Breast epithelium (tissue), 4 donors: ENCODE results near the gene DAB2IP. TPM values are rescaled to one million over a fixed set of nuclear protein-coding genes. Genes with fewer than 3 reads are reported as not detected.
A peak's percentile ranks its signal among the peaks of the same experiment; 100 is the strongest.

Source experiments
- DNase-seq, 2 donors: peaks; one replicate each; pipeline ENCODE4 v3.0.0-alpha.2; 2019; ENCODE audit warnings: low spot score in 2 of 2
- H3K27ac ChIP-seq, 2 donors: fragments of 200-600 bp; sonication (generic) in 1 of 2; one replicate each; pipeline ENCODE4 v1.5.1; 2016 to 2019; ENCODE audit warnings: mild to moderate bottlenecking in 1 of 2
- H3K27me3 ChIP-seq, 2 donors: fragments of 200-600 bp; sonication (generic) in 1 of 2; one replicate each; pipeline versions ENCODE4 v1.5.1 to v1.6.0; 2017 to 2019; ENCODE audit warnings: control low read depth in 1 of 2, mild to moderate bottlenecking in 1 of 2
- H3K36me3 ChIP-seq: fragments of 200-600 bp; one replicate; pipeline ENCODE4 v1.5.1; 2019
- H3K4me1 ChIP-seq, 2 donors: fragments of 200-600 bp; sonication (generic); one replicate each; pipeline ENCODE4 v1.5.1; 2016 to 2019; ENCODE audit warnings: control low read depth in 1 of 2
- H3K4me3 ChIP-seq, 3 donors: fragments of 200-600 bp; sonication (generic); 1 replicate in 2 of 3; 2 replicates in 1 of 3; pipeline ENCODE4 v1.5.1; 2016 to 2019; ENCODE audit warnings: mild to moderate bottlenecking in 3 of 3, moderate library complexity in 2 of 3
- H3K9me3 ChIP-seq, 2 donors: fragments of 200-600 bp; sonication (generic) in 1 of 2; one replicate each; pipeline ENCODE4 v1.5.1; 2016 to 2019; ENCODE audit warnings: control low read depth in 1 of 2
- CTCF ChIP-seq, 3 donors: fragments of 450-650 bp; IDR thresholded peaks; one replicate each; pipeline ENCODE4 v1.5.1; 2016 to 2017; ENCODE audit warnings: antibody characterized with exemption in 3 of 3, mild to moderate bottlenecking in 3 of 3, moderate library complexity in 3 of 3
- POLR2A ChIP-seq: fragments of 450-650 bp; IDR thresholded peaks from one replicate; pipeline ENCODE4 v1.6.1; 2016; ENCODE audit warnings: antibody characterized with exemption, mild to moderate bottlenecking, moderate library complexity
- POLR2AphosphoS5 ChIP-seq, 3 donors: sonication (generic); formaldehyde crosslinking; IDR thresholded peaks; one replicate each; pipeline ENCODE4 v1.6.1; 2017; ENCODE audit warnings: antibody characterized with exemption in 3 of 3
- intact Hi-C: fragments of 100-400 bp; cut with DNase I; formaldehyde crosslinking; loops from one replicate; pipeline ENCODE4 v1.15.1; 2023; ENCODE audit warnings: low total_unique reads
- total RNA-seq, 3 donors: library from RNA; depleted of rRNA; stranded (reverse); fragments of >200 nt; gene quantifications; one replicate each; pipeline ENCODE4 v1.1.0, GENCODE V29; 2016

Gene DAB2IP
- total RNA-seq, 3 donors from 2014 or later = 16.0 to 56.0 (median 55.8) TPM

DNA sequence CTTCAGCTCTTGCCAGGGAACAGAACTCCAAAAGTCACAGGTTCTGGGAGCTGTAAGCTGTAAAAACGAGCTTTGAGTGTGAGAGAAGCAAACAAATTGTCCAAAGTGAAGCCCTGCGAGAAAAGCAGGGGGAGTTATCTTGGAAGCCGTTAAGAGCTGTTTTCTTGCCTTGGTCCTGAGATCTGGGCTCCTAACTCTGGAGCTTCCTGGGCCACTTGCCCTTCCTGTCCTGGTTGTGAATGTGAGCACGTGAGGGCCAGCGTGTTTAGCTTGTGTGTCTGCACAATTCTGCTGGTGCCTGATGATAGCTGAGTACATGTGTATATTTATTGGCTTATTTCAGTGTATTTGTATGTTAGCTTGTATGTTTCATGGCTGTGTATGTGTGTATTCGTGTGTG lies 40.5 kb downstream of the DAB2IP start:
- no peak for DNase-seq
- H3K27me3 ChIP-seq = no peaks in the 10 kb centered on the region
- no peaks in the 10 kb centered on the region for H3K9me3 ChIP-seq
- intact Hi-C loops = loop anchor here (5.0 kb wide), 1 partner anchor 145 kb away; no protein-coding TSS in a partner anchor
- no peaks in the 10 kb centered on the region for H3K36me3 ChIP-seq
- H3K4me3 ChIP-seq = no peak overlapping the region
- TF ChIP-seq POLR2AphosphoS5 (IDR thresholded peaks at IDR 0.05) (no peak), POLR2A (no peak), CTCF (IDR thresholded peaks at IDR 0.05) (no peak)
- peak overlapping the region; percentile 1 to 45 for H3K27ac ChIP-seq
- no peaks in the 10 kb centered on the region for H3K4me1 ChIP-seq

DNA sequence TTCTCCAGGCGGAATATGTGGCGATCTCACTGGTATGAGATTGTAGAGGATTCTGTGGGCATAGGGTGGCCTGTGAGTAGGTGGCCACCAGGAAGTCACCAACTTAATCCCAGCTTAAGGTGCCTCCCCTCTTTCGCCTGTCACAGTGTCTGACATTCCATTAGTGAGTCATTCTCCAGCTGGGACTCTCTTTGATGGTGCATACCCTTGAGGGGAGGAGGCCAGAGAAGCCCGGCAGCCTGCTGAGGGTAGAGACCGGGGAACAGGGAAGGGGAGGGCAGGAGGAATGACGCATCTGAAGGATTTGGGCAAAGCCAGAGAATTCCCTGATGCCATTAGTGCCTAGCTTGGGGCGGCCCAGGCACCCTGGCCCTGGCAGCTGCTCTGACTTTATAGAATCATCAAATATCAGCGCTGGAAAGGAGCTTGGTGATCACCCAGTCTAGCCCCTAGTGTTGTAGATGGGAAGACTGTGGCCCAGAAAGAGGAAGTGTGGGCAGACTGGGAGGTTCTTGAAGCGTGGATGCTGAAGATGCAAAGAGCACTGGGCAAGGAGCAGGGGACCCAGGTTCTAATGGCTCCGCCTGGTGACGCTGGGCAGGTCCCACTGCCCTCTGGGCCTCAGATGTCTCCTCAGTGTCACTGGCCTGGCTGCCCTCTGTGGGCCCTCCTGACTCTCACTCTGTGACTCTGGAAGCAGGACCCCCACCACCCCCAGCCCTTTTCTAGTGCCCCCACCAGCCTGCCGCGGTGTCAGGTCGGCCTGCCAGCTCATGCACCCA lies 41.4 kb downstream of the DAB2IP start:
- Histone ChIP-seq H3K4me1 (no peaks in the 10 kb centered on the region), H3K27ac (peak overlapping the region; percentile 1 to 45), H3K27me3 (no peaks in the 10 kb centered on the region), H3K36me3 (no peaks in the 10 kb centered on the region), H3K9me3 (no peaks in the 10 kb centered on the region), H3K4me3 (no peak overlapping the region)
- DNase-seq = no peak
- TF ChIP-seq POLR2A = no peak
- TF ChIP-seq POLR2AphosphoS5 (IDR thresholded peaks at IDR 0.05) = no peak
- no peak for TF ChIP-seq CTCF (IDR thresholded peaks at IDR 0.05)
- intact Hi-C loops = loop anchor here (5.0 kb wide), 1 partner anchor 145 kb away; no protein-coding TSS in a partner anchor

DNA sequence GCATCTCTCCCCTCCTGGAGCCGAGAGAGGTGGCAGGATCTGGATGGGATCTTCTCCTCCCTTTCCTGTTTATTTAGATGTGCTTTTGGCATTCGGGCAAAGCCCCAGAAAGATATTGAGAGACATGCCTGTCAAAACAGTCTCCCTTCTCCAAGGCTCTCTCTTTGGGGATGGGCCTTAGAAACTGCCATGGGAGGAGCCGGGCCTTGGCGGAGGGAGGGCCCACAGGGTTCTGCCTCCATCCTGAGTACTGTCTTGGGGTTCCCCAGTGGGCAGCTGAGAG lies 41.9 kb downstream of the DAB2IP start:
- Histone ChIP-seq H3K4me1 (no peaks in the 10 kb centered on the region), H3K27ac (peak overlapping the region; percentile 1 to 38)
- intact Hi-C loops = loop anchor here (5.0 kb wide), 1 partner anchor 146 kb away; no protein-coding TSS in a partner anchor

DNA sequence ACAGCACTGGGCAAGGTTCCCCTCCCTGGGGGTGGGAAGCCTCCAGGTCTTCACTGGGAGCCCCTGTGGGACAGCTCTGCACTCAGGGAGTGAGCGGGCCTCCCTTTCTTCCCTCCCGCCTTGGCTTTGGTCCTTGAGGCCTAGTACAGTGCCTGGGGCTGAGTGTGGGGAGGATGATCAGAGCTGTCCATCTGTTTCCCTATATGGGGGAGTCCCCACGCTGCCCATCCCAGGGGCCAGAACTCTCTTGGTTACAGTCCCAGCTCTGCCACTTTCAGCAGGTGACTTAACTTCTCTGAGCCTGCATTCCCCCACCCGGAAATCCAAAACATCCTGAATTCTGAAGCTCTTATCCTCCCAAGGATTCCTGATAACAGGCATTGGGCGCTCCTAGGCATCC lies 42.6 kb downstream of the DAB2IP start:
- intact Hi-C loops = loop anchor here (5.0 kb wide), 1 partner anchor 147 kb away; no protein-coding TSS in a partner anchor

More for the DNA sequence above, 41.9 kb downstream of the DAB2IP start:
- H3K4me3 ChIP-seq = no peak overlapping the region
- no peaks in the 10 kb centered on the region for H3K27me3 ChIP-seq
- H3K36me3 ChIP-seq = no peaks in the 10 kb centered on the region
- TF ChIP-seq POLR2A (no peak), CTCF (IDR thresholded peaks at IDR 0.05) (no peak)
- no peaks in the 10 kb centered on the region for H3K9me3 ChIP-seq
- DNase-seq = no peak

More for the DNA sequence above, 42.6 kb downstream of the DAB2IP start:
- no peaks in the 10 kb centered on the region for H3K36me3 ChIP-seq
- DNase-seq = no peak
- no peaks in the 10 kb centered on the region for H3K9me3 ChIP-seq
- no peaks in the 10 kb centered on the region for H3K27me3 ChIP-seq
- no peak for TF ChIP-seq POLR2AphosphoS5 (IDR thresholded peaks at IDR 0.05)
- TF ChIP-seq CTCF (IDR thresholded peaks at IDR 0.05) = no peak
- TF ChIP-seq POLR2A = no peak
- H3K4me3 ChIP-seq = no peak overlapping the region
- H3K4me1 ChIP-seq = peaks cover 0 to 2% of the 10 kb centered on the region in 2 donors
- no peak overlapping the region for H3K27ac ChIP-seq
